ENCODE measurements around the gene VRK3.
"Not testable (repeated sequence)": the region's sequence is repeated elsewhere in the genome, so short reads cannot be mapped to it uniquely, and the experiment has no call there.

The VRK3 gene

GRCh38 chr19:49954933-49955332 lies 70.2 kb downstream of the VRK3 start:
- DNase-seq (ENCODE audit: low read depth in 2 of 2) = no peak

GRCh38 chr19:49954092-49954829 lies 70.9 kb downstream of the VRK3 start:
- no peak for DNase-seq (ENCODE audit: low read depth in 2 of 2)

GRCh38 chr19:49953416-49953815 lies 71.8 kb downstream of the VRK3 start:
- DNase-seq (ENCODE audit: low read depth in 2 of 2) = no peak

GRCh38 chr19:49952906-49953305 lies 72.3 kb downstream of the VRK3 start:
- no peak for DNase-seq (ENCODE audit: low read depth in 2 of 2)

GRCh38 chr19:49952479-49952836 lies 72.7 kb downstream of the VRK3 start:
- no peak for DNase-seq (ENCODE audit: low read depth in 2 of 2)

- no peak for DNase-seq (ENCODE audit: low read depth in 2 of 2)
Observed at GRCh38 chr19:49951806-49952478, 73.2 kb downstream of the VRK3 start.

GRCh38 chr19:49950956-49951526 lies 74.1 kb downstream of the VRK3 start:
- no peak for DNase-seq (ENCODE audit: low read depth in 2 of 2)

GRCh38 chr19:49950590-49950948 lies 74.6 kb downstream of the VRK3 start:
- no peak for DNase-seq (ENCODE audit: low read depth in 2 of 2)

GRCh38 chr19:49949742-49950589 lies 75.2 kb downstream of the VRK3 start:
- DNase-seq (ENCODE audit: low read depth in 2 of 2) = no peak

GRCh38 chr19:49946415-49946814 lies 78.8 kb downstream of the VRK3 start:
- DNase-seq (ENCODE audit: low read depth in 2 of 2) = no peak

- not testable (repeated sequence) for DNase-seq (ENCODE audit: low read depth in 2 of 2)
Observed at GRCh38 chr19:49944567-49944966, 80.6 kb downstream of the VRK3 start.

- no peak for DNase-seq (ENCODE audit: low read depth in 2 of 2)
Observed at GRCh38 chr19:49940482-49940791, 84.7 kb downstream of the VRK3 start.

GRCh38 chr19:49939721-49940481 lies 85.3 kb downstream of the VRK3 start:
- no peak for DNase-seq (ENCODE audit: low read depth in 2 of 2)

GRCh38 chr19:49938662-49939061 lies 86.5 kb downstream of the VRK3 start:
- DNase-seq (ENCODE audit: low read depth in 2 of 2) = no peak

GRCh38 chr19:49937750-49938381 lies 87.3 kb downstream of the VRK3 start:
- peak; percentile 52 to 60 for DNase-seq (ENCODE audit: low read depth in 2 of 2)

- DNase-seq (ENCODE audit: low read depth in 2 of 2) = no peak
Observed at GRCh38 chr19:49936549-49936948, 88.6 kb downstream of the VRK3 start.

- no peak for DNase-seq (ENCODE audit: low read depth in 2 of 2)
Observed at GRCh38 chr19:49933643-49934042, 91.5 kb downstream of the VRK3 start.

- no peak for DNase-seq (ENCODE audit: low read depth in 2 of 2)
Observed at GRCh38 chr19:49932731-49933131, 92.4 kb downstream of the VRK3 start.

- no peak for DNase-seq (ENCODE audit: low read depth in 2 of 2)
Observed at GRCh38 chr19:49932041-49932451, 93.1 kb downstream of the VRK3 start.

GRCh38 chr19:49931293-49932040 lies 93.7 kb downstream of the VRK3 start:
- no peak for DNase-seq (ENCODE audit: low read depth in 2 of 2)

All from stimulated activated CD8-positive, alpha-beta memory T cell treated with anti-CD3 and anti-CD28 coated beads, Interleukin-7, amount 100 ng/mL, for 4 hours (primary cell).